Heart left ventricle (tissue), 16 donors: ENCODE data around the gene CLHC1. TPM values are rescaled to one million over a fixed set of nuclear protein-coding genes. Genes with fewer than 3 reads are reported as not detected.
A peak's percentile ranks its signal among the peaks of the same experiment; 100 is the strongest.
"Not testable (repeated sequence)": the region's sequence is repeated elsewhere in the genome, so short reads cannot be mapped to it uniquely, and the experiment has no call there.

Experiments
- ATAC-seq, 4 donors: fragments of 200-7000 bp; cut with Tn5 transposase; one replicate each; pipeline ENCODE4 v1.9.1; 2020 to 2022; ENCODE audit warnings: moderate library complexity in 4 of 4, mild to moderate bottlenecking in 3 of 4, moderate number of reproducible peaks in 1 of 4
- DNase-seq, 5 donors: peaks; one replicate each; pipeline ENCODE4 v3.0.0-alpha.2; 2020
- H3K27ac ChIP-seq, 12 donors: fragments of 200-600 bp; sonication (generic) in 4 of 12; one replicate each; pipeline versions ENCODE4 v1.5.0 to v1.8.0; 2016 to 2022; ENCODE audit warnings: mild to moderate bottlenecking in 2 of 12
- H3K27me3 ChIP-seq, 9 donors: fragments of 200-600 bp; sonication (generic) in 2 of 9; one replicate each; pipeline versions ENCODE4 v1.5.1 to v1.8.0; 2016 to 2022; ENCODE audit warnings: mild to moderate bottlenecking in 3 of 9
- H3K36me3 ChIP-seq, 9 donors: fragments of 200-600 bp; sonication (generic) in 2 of 9; one replicate each; pipeline versions ENCODE4 v1.5.0 to v1.8.0; 2018 to 2022; ENCODE audit warnings: mild to moderate bottlenecking in 2 of 9
- H3K4me1 ChIP-seq, 12 donors: fragments of 200-600 bp; sonication (generic) in 4 of 12; one replicate each; pipeline versions ENCODE4 v1.5.0 to v1.8.0; 2016 to 2022; ENCODE audit warnings: mild to moderate bottlenecking in 3 of 12
- H3K4me3 ChIP-seq, 12 donors: fragments of 200-600 bp; sonication (generic) in 4 of 12; one replicate each; pipeline versions ENCODE4 v1.5.0 to v1.8.0; 2017 to 2022; ENCODE audit warnings: mild to moderate bottlenecking in 9 of 12, moderate library complexity in 4 of 12
- H3K9me3 ChIP-seq, 12 donors: fragments of 200-600 bp; sonication (generic) in 4 of 12; one replicate each; pipeline versions ENCODE4 v1.5.0 to v1.8.0; 2016 to 2022; ENCODE audit warnings: mild to moderate bottlenecking in 1 of 12
- POLR2A ChIP-seq, 2 donors: fragments of 450-650 bp; IDR thresholded peaks; one replicate each; pipeline ENCODE4 v1.6.1; 2017; ENCODE audit warnings: antibody characterized with exemption in 2 of 2, mild to moderate bottlenecking in 2 of 2, moderate library complexity in 2 of 2
- WGBS, 4 donors: extraction: QIAGEN DNeasy Blood & Tissue Kit in 2 of 4; methylation state at CpG; one replicate each; pipeline versions ENCODE4 v1.1.5 to v1.1.7; 2013 to 2018; 5-methylcytosine and 5-hydroxymethylcytosine counted together
- intact Hi-C, 10 donors: fragments of 100-400 bp; cut with DNase I; formaldehyde crosslinking; loops; one replicate each; pipeline versions ENCODE4 v1.11.1 to v1.14.2; 2022
- long read RNA-seq, 3 donors: library from polyadenylated mRNA; unstranded; transcript quantifications; one replicate each; pipeline ENCODE4 v2.0.0, GENCODE V29; 2020 to 2021
- polyA plus RNA-seq, 2 donors: library from polyadenylated mRNA; stranded (reverse); fragments of 200-250 nt; gene quantifications; one replicate each; pipeline ENCODE4 v1.2.3, GENCODE V29; 2013
- total RNA-seq, 9 donors: library from RNA; depleted of rRNA in 2 of 9; stranded (reverse); fragments of >200 nt in 2 of 9; fragmentation: NEBNext Ultra II Directional in 3 of 9; extraction: Animal tissue kit (Norgen Biotek cat#: 25700) in 3 of 9; gene quantifications; one replicate each; pipeline versions ENCODE4 v1.1.0 to v1.2.4, GENCODE V29; 2016 to 2023
- TF ChIP-seq, protein P1 (sequence below), 12 donors: fragments of 200-600 bp; sonication (generic) in 4 of 12; IDR thresholded peaks; one replicate each; pipeline versions ENCODE4 v1.5.0 to v1.8.0; 2018 to 2022; ENCODE audit warnings: antibody characterized with exemption in 12 of 12, mild to moderate bottlenecking in 5 of 12
- donor health status: ischemic (EF 13 %, LVEDD 7.1; RV severe dilation, severe dysfunction).
- donor health status: healthy with polysubstance abuse.
- donor health status: DM: no; HTN: yes; CAD: no.
- donor health status: DM: no; HTN: no; CAD: no.
- donor health status: ischemic (EF 25% LVEDD 6.9; RV normal size, moderate dysfunction).
- donor health status: ischemic (EF 25% LVEDD 5.7; RV mildly dilated, moderate dysfunction).
- donor health status: healthy.
- donor health status: DM: yes; HTN: yes; CAD: no.
- donor health status: ischemic (EF 35%, LVEDD 5.7; RV mildly dilated, moderate dysfunction).
- donor health status: nonischemic (EF 11% LVEDD 7.7; RV severe dilation, severe dysfunction).
- donor health status: DM: yes; HTN: yes; CAD: no.
- donor health status: PGD.
- donor health status: ischemic (EF 29% LVEDD 5.4; RV normal size, mild dysfunction).
- donor health status: nonischemic (EF 23%, LVEDD 6.1; RV moderate dilation, normal function).

The CLHC1 gene
- 10 to 100 TPM in 1 of 9 donors, 1 to 10 TPM in 8; 2.3 to 10.6 (median 5.6) TPM for total RNA-seq
- polyA plus RNA-seq: 1 to 10 TPM; 2.6 to 4.3 TPM
- long read RNA-seq, donor 1, partial matches to known transcripts: 0 of 1 reads
- long read RNA-seq, donor 1, other reads (novel, unspliced or antisense): 1 of 1 reads
- long read RNA-seq, donor 2, partial matches to known transcripts: 0 of 5 reads
- long read RNA-seq, donor 2, other reads (novel, unspliced or antisense): 5 of 5 reads
- long read RNA-seq, donor 3: 0 reads

DNA sequence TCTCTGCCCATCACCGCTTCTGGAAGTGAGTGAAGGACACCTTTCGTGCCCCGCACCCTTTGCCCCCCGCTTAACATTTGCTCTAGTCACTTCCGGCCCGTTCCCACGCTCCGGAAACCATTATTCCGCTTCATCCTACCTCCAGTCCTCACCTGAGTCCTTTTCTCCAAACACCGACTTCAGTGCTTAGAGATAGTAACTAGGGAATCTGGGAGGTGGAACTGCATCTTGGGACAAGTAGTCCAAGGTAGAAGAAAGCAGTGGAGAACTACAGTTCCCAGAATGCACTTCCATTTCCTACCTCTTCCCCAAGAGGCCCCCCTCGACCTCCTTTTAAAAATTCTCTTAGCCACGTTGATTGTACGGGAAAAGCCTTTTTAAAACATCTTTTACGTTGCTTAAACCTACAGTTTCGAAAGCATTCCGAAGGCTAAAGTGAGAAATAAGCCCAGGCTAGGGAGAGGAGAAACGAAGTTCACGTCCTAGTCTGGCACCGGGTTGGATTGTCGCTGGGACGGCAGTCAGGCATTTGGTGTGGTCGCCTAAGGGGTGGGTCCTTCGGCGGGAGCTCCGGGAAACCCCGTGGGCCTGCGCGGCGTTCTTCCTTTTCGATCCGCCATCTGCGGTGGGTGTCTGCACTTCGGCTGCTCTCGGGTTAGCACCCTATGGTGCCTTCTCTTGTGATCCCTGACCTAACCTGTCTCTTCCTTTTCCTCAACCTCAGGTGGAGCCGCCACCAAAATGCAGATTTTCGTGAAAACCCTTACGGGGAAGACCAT lies at the start of gene CLHC1, which contains the start of gene RPS27A:
CLHC1 (minus strand) TSS at position 210 of the 779 bp plus-strand sequence. CDS start 9,882 bp downstream, outside the sequence.
RPS27A (plus strand) TSS at position 605 of the 779 bp plus-strand sequence; CDS start at position 742, 137 bp downstream.
- H3K4me3 ChIP-seq: peak within 1 kb of the TSS; percentile 73 to 96 (median 86)
- 0% methylated on average over 37 of the region's 37 CpGs for WGBS, 4 donors
- peak; percentile 94 to 97 (median 96) for ATAC-seq
- H3K27me3 ChIP-seq: no peaks in the 10 kb centered on the region
- intact Hi-C loops: loop anchor here in 5 of 10 donors (2.0 to 5.0 kb wide), 3 partner anchors 35 to 185 kb away; partner anchors contain the start of genes MTIF2 (in 5 of the 5) and CCDC88A (in 1 of the 5)
- DNase-seq: peak; percentile 91 to 95 (median 93)
- H3K36me3 ChIP-seq: peaks cover 0 to 40% (median 38%) of the 10 kb centered on the region in 9 donors
- H3K9me3 ChIP-seq: no peaks in the 10 kb centered on the region
- H3K4me1 ChIP-seq: peaks cover 0 to 47% (median 17%) of the 10 kb centered on the region in 12 donors
- peak within 1 kb of the TSS; percentile 84 to 98 (median 92) for H3K27ac ChIP-seq
- peak in 1 of 2 donors; percentile 72 for TF ChIP-seq POLR2A (IDR thresholded peaks at IDR 0.05)
- TF ChIP-seq, protein P1, sequence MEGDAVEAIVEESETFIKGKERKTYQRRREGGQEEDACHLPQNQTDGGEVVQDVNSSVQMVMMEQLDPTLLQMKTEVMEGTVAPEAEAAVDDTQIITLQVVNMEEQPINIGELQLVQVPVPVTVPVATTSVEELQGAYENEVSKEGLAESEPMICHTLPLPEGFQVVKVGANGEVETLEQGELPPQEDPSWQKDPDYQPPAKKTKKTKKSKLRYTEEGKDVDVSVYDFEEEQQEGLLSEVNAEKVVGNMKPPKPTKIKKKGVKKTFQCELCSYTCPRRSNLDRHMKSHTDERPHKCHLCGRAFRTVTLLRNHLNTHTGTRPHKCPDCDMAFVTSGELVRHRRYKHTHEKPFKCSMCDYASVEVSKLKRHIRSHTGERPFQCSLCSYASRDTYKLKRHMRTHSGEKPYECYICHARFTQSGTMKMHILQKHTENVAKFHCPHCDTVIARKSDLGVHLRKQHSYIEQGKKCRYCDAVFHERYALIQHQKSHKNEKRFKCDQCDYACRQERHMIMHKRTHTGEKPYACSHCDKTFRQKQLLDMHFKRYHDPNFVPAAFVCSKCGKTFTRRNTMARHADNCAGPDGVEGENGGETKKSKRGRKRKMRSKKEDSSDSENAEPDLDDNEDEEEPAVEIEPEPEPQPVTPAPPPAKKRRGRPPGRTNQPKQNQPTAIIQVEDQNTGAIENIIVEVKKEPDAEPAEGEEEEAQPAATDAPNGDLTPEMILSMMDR (IDR thresholded peaks at IDR 0.05): no peak

DNA sequence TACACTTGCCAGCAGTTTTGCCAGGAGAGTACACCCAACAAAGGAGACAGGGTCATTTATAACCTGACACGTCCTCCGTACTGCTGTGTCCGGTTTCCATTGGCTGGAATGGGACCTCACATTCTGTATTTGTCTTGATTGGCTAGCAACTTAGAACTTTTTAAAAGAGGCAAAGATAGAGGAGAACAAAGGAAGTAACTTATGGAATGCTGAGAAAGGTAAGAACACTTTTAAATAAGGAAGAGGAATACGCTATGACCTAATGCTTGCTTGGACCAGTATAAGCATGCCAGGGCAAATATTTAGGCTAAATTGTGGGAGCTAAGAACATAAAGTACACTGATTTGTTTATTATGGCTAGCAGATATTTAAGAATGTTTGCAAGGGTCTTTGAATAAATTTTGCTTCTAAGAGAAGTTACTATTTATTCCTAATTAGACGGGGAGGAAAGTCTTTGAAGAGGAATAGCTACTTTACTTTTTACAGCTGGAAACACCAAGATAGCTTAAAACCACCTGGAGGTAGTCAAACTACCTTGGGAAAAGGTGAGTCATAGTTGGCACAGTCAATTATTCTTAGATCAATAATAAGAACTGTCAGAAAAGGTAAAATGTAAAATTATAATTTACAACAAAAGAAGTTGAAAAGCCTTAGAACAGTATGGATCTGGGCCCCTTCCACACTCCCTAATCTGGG lies 48.9 kb upstream of the CLHC1 start:
- not testable (repeated sequence) for DNase-seq, H3K27me3 ChIP-seq, ATAC-seq, H3K36me3 ChIP-seq, H3K9me3 ChIP-seq
- peaks cover 0 to 25% (median 14%) of the 10 kb centered on the region in 12 donors for H3K4me1 ChIP-seq
- intact Hi-C loops: loop anchor here in 5 of 10 donors (5.0 to 10.0 kb wide), 6 partner anchors 134 to 336 kb away; partner anchors contain the start of genes CCDC88A (in 2 of the 5), CFAP36 (in 1 of the 5) and PPP4R3B (in 1 of the 5)
- H3K27ac ChIP-seq: peak overlapping the region in 4 of 12 donors; percentile 83 to 96 (median 91)
- 85 to 99% (median 93%) methylated on average over 5 of the region's 5 CpGs for WGBS, 4 donors
- H3K4me3 ChIP-seq: peak overlapping the region in 2 of 12 donors; percentile 72 to 96

DNA sequence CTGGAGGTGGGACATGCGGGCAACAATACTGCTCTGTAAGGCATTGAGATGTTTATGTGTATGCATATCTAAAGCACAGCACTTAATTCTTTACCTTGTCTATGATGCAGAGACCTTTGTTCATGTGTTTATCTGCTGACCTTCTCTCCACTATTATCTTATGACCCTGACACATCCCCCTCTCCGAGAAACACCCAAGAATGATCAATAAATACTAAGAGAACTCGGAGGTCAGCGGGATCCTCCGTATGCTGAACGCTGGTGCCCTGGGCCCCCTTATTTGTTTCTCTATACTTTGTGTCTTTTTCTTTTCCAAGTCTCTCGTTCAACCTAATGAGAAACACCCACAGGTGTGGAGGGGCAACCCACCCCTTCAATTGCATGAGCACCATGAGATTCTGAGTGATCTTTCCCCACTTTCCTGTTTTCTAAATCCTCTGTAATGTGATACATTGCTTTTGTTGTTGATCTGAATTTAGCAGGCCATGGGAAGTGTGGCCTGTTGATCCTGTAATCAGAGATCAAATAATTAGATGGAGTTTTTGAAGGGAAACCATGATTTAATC lies 47.8 kb upstream of the CLHC1 start:
- not testable (repeated sequence) for H3K9me3 ChIP-seq, H3K36me3 ChIP-seq, H3K4me3 ChIP-seq, ATAC-seq, H3K27ac ChIP-seq, DNase-seq, H3K27me3 ChIP-seq
- intact Hi-C loops: loop anchor here in 6 of 10 donors (5.0 to 10.0 kb wide), 6 partner anchors 135 to 337 kb away; partner anchors contain the start of genes CCDC88A (in 2 of the 6), CFAP36 (in 2 of the 6) and PPP4R3B (in 1 of the 6)
- peaks cover 0 to 25% (median 12%) of the 10 kb centered on the region in 12 donors for H3K4me1 ChIP-seq
- 63 to 84% (median 68%) methylated on average over 7 of the region's 7 CpGs for WGBS, 4 donors

DNA sequence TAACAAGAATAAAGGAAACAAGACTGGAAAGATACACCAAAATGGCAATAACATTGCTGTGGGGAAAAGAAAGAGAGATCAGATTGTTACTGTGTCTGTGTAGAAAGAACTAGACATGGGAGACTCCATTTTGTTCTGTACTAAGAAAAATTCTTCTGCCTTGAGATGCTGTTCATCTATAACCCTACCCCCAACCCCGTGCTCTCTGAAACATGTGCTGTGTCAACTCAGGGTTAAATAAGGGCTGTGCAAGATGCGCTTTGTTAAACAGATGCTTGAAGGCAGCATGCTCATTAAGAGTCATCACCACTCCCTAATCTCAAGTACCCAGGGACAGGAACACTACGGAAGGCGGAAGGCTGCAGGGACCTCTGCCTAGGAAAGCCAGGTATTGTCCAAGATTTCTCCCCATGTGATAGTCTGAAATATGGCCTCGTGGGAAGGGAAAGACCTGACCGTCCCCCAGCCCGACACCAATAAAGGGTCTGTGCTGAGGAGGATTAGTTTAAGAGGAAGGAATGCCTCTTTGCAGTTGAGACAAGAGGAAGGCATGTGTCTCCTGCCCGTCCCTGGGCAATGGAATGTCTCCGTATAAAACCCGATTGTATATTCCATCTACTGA lies 47.2 kb upstream of the CLHC1 start:
- not testable (repeated sequence) for H3K27me3 ChIP-seq, H3K9me3 ChIP-seq, H3K27ac ChIP-seq, ATAC-seq, H3K4me3 ChIP-seq, H3K36me3 ChIP-seq, DNase-seq
- intact Hi-C loops: loop anchor here in 1 of 10 donors (10.0 kb wide), 1 partner anchor 235 kb away; the partner anchor contains the start of gene CFAP36
- WGBS, 4 donors: 31 to 38% (median 34%) methylated on average over 10 of the region's 10 CpGs
- peaks cover 0 to 21% (median 12%) of the 10 kb centered on the region in 12 donors for H3K4me1 ChIP-seq
